Esophagus muscularis mucosa (tissue), 3 donors: ENCODE measurements around the gene PHOSPHO2.

Experiments
- CTCF ChIP-seq, 3 experiments: fragments of 200-600 bp in 2 of 3; fragments of 450-650 bp in 1 of 3; sonication (generic) in 2 of 3; IDR thresholded peaks; one replicate each; pipeline ENCODE4 v1.5.1; 2017 to 2019; ENCODE audit warnings: antibody characterized with exemption in 3 of 3, mild to moderate bottlenecking in 2 of 3, moderate library complexity in 1 of 3
- POLR2A ChIP-seq: fragments of 450-650 bp; IDR thresholded peaks from one replicate; pipeline ENCODE4 v1.6.1; 2017; ENCODE audit warnings: antibody characterized with exemption, moderate library complexity, mild to moderate bottlenecking, low read depth
- POLR2AphosphoS5 ChIP-seq, 2 donors: sonication (generic); formaldehyde crosslinking; IDR thresholded peaks; one replicate each; pipeline ENCODE4 v1.6.1; 2017; ENCODE audit warnings: antibody characterized with exemption in 2 of 2

GRCh38 chr2:169667583-169667982 is 26.7 kb upstream of the PHOSPHO2 start:
- no peak for TF ChIP-seq CTCF (IDR thresholded peaks at IDR 0.05)
- TF ChIP-seq POLR2AphosphoS5 (IDR thresholded peaks at IDR 0.05): no peak
- TF ChIP-seq POLR2A: no peak
